GM12872 (cell line): Measurements from ENCODE around the gene SKIC2.

Source experiments
- CTCF ChIP-seq: IDR thresholded peaks from 3 replicates; pipeline ENCODE4 v1.5.1; 2011; ENCODE audit warnings: low read depth, mild to moderate bottlenecking, low read length, moderate library complexity; ENCODE audit not compliant: insufficient read depth

The SKIC2 gene

GRCh38 chr6:31935021-31935420, 24.0 kb upstream of the SKIC2 start:
- no peak for TF ChIP-seq CTCF

- no peak for TF ChIP-seq CTCF
Observed at GRCh38 chr6:31935823-31936222, 23.2 kb upstream of the SKIC2 start.

- TF ChIP-seq CTCF: no peak
Observed at GRCh38 chr6:31940256-31940664, 18.7 kb upstream of the SKIC2 start.

GRCh38 chr6:31943742-31944141, 15.2 kb upstream of the SKIC2 start:
- TF ChIP-seq CTCF: no peak

GRCh38 chr6:31945154-31945506, 13.8 kb upstream of the SKIC2 start:
- TF ChIP-seq CTCF: no peak

GRCh38 chr6:31945507-31946369, 13.2 kb upstream of the SKIC2 start, which contains the start of gene CFB:
Gene CFB, plus strand, starts transcription at chr6:31946095. Its CDS starts 127 bp downstream, at chr6:31946222.
- no peak for TF ChIP-seq CTCF

- TF ChIP-seq CTCF: no peak
Observed at GRCh38 chr6:31946370-31946885, 12.5 kb upstream of the SKIC2 start.
